Fibroblast of lung (primary cell): Measurements from ENCODE around the gene SH3GL3.

Experiments used
- CTCF ChIP-seq, 2 donors: IDR thresholded peaks in 1 of 2; conservative IDR thresholded peaks in 1 of 2; 1 replicate in 1 of 2; 2 replicates in 1 of 2; pipeline ENCODE4 v1.5.1; 2011 to 2012; ENCODE audit warnings: low read length in 2 of 2, control low read depth in 1 of 2, inconsistent platforms in 1 of 2, low read depth in 1 of 2, mild to moderate bottlenecking in 1 of 2
- EZH2 ChIP-seq: IDR thresholded peaks from 2 replicates; pipeline ENCODE4 v1.5.1; 2012; ENCODE audit warnings: low read length, control low read depth, mild to moderate bottlenecking; ENCODE audit errors: missing control alignments

- no peak for TF ChIP-seq CTCF (conservative IDR thresholded peaks at IDR 0.05 in 1 of 2, IDR thresholded peaks at IDR 0.05 in 1 of 2; ENCODE audit: low read depth in 1 of 2, low read length in 2 of 2)
- TF ChIP-seq EZH2: no peak
Measured at GRCh38 chr15:83537606-83538005, 90.5 kb downstream of the SH3GL3 start.
